ENCODE data around the gene RPL35A.

RPL35A gene

GRCh38 chr3:197997936-197998335 lies 47.9 kb downstream of the RPL35A start:
- no peak for DNase-seq (ENCODE audit: extremely low read depth, low read depth)
- no peak overlapping the region for H3K4me3 ChIP-seq (replicated peaks; ENCODE audit: low read depth, low read length)
- TF ChIP-seq CTCF (IDR thresholded peaks at IDR 0.05; ENCODE audit: low read depth, low read length, missing control alignments) = no peak
